Motor neuron (in vitro differentiated cells): Measurements from ENCODE around the gene AKR7A2. TPM values are rescaled to one million over a fixed set of nuclear protein-coding genes. Genes with fewer than 3 reads are reported as not detected.
"Not testable (repeated sequence)": the region's sequence is repeated elsewhere in the genome, so short reads cannot be mapped to it uniquely, and the experiment has no call there.

Experiments
- ATAC-seq, 8 experiments: fragments of 200-7000 bp; cut with Tn5 transposase; replicated peaks in 6 of 8; 2 replicates each; pipeline ENCODE4 v1.8.0; 2021; ENCODE audit warnings: mild to moderate bottlenecking in 8 of 8, moderate library complexity in 8 of 8
- H3K27ac ChIP-seq, 2 donors: fragments of 250-450 bp; sonication (Bioruptor Pico); 2 replicates each; pipeline ENCODE4 v1.9.0; 2021; ENCODE audit warnings: antibody characterized with exemption in 2 of 2, mild to moderate bottlenecking in 2 of 2, moderate library complexity in 1 of 2
- H3K4me1 ChIP-seq, 2 donors: fragments of 250-450 bp; sonication (Bioruptor Pico); replicated peaks in 1 of 2; 2 replicates each; pipeline ENCODE4 v1.6.1; 2021; ENCODE audit warnings: antibody characterized with exemption in 2 of 2, mild to moderate bottlenecking in 2 of 2, moderate library complexity in 1 of 2
- H3K4me3 ChIP-seq, 5 donors: fragments of 250-450 bp; sonication (Bioruptor Pico); 2 replicates each; pipeline ENCODE4 v1.9.0; 2021; ENCODE audit warnings: antibody characterized with exemption in 5 of 5, mild to moderate bottlenecking in 5 of 5, moderate library complexity in 4 of 5
- WGBS, 10 experiments: fragments of 450-650 bp; shearing (Covaris generic); methylation state at CpG; one replicate each; pipeline ENCODE4 v1.0.0; 2022; 5-methylcytosine and 5-hydroxymethylcytosine counted together
- in situ Hi-C, 9 experiments: fragments of 400-800 bp; cut with MboI; loops; one replicate each; pipeline ENCODE4 v1.15.0; 2021; ENCODE audit warnings: low sequenced_read_pairs in 9 of 9, low pct_unique_long_range_greater_than_20kb in 2 of 9; ENCODE audit not compliant: unreplicated experiment in 9 of 9
- total RNA-seq, 8 experiments: library from RNA; unstranded; fragments of 300-600 nt; gene quantifications; 2 replicates each; pipeline versions ENCODE4 v1.2.3 to v1.2.4, GENCODE V29; 2022

The AKR7A2 gene
- total RNA-seq, 8 experiments from 2014 or later: 47.7 to 68.7 (median 52.3) TPM

DNA sequence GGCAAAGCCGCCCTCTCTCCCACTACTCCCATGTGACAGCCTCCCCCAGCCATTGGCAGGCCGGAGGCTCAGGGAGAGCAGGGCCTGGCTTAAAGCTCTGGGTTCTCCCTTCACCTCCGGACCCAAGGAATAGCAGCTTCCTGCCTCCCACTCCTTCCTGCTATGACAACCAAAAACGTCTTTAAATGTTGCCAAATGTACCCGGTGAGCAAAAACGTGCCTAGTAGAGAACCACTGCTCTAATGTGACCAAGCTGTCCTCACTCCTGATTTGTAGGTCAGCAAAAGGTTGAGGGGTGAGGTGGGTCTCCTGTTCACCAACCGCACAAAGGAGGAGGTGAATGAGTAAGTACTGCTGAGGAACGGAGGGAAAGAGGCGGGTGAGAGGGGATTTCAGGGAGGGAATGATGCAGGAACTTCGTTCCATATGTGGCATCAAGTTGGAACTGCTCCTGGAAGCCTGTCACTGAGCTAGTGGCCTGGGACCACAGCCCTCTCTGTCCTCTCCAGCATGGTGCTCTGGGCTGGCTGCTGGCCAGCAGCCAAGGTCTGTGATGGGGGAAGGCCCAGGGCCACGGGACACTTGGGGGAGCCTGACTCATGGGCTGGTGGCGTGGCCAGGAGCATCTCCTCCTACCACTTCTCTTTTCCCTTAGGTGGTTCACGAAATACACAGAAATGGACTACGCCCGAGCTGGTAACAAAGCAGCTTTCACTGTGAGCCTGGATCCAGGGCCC, 54.6 kb downstream of the AKR7A2 start:
- no peak overlapping the region for H3K4me3 ChIP-seq
- H3K27ac ChIP-seq: no peak overlapping the region
- WGBS, 10 experiments: 49 to 83% (median 78%) methylated on average over 3 to 12 of the region's 15 CpGs; no CpG with 5 or more reads in 4 of the 10 experiments
- no peak for ATAC-seq
- in situ Hi-C loops: loop anchor here in 1 of 9 experiments (10.0 kb wide), 1 partner anchor 47 kb away; no protein-coding TSS in a partner anchor
- peaks cover 10% of the 10 kb centered on the region in 2 donors for H3K4me1 ChIP-seq

- peaks cover 10% of the 10 kb centered on the region in 2 donors for H3K4me1 ChIP-seq
- in situ Hi-C loops: loop anchor here in 1 of 9 experiments (10.0 kb wide), 1 partner anchor 48 kb away; no protein-coding TSS in a partner anchor
- H3K4me3 ChIP-seq, ATAC-seq, H3K27ac ChIP-seq: not testable (repeated sequence)
- 75 to 100% (median 98%) methylated on average over 1 to 4 of the region's 5 CpGs; no CpG with 5 or more reads in 5 of the 10 experiments for WGBS, 10 experiments
Observed at GRCh38 chr1:19256301-19256700, 55.6 kb downstream of the AKR7A2 start.

DNA sequence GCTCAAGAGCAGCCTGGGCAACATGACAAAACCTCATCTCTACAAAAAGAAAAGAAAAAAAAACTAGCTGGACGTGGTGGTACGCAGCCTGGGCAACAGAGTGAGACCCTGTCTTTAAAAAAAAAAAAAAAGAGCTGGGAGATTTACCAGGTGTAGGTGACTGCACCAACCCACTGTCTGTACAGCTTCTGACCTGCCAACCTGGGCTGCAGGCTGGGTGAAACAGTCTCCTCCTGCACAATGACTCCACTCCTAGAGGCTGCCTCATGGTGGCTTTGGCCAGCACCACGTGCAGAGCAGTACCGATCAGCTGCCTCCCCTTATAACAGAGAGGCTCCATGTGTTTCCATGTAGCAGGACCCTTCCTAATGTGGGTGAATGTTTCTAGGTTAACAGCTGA, 56.7 kb downstream of the AKR7A2 start:
- in situ Hi-C loops: loop anchor here in 1 of 9 experiments (10.0 kb wide), 1 partner anchor 50 kb away; no protein-coding TSS in a partner anchor
- 80 to 100% (median 90%) methylated on average over 2 to 3 of the region's 4 CpGs; no CpG with 5 or more reads in 5 of the 10 experiments for WGBS, 10 experiments

GRCh38 chr1:19254416-19254815, 57.5 kb downstream of the AKR7A2 start:
- in situ Hi-C loops: loop anchor here in 1 of 9 experiments (10.0 kb wide), 1 partner anchor 50 kb away; no protein-coding TSS in a partner anchor
- H3K27ac ChIP-seq: no peak overlapping the region

More for the DNA sequence above, 56.7 kb downstream of the AKR7A2 start:
- no peak overlapping the region for H3K27ac ChIP-seq
- H3K4me3 ChIP-seq: no peak overlapping the region
- H3K4me1 ChIP-seq: peaks cover 14% of the 10 kb centered on the region in 2 donors
- no peak for ATAC-seq

More at GRCh38 chr1:19254416-19254815, 57.5 kb downstream of the AKR7A2 start:
- no peak for ATAC-seq
- Histone ChIP-seq H3K4me3 (no peak overlapping the region), H3K4me1 (peaks cover 16% of the 10 kb centered on the region in 2 donors)

Other genes starting within 250 kb of the AKR7A2 start
- gene UBR4, start 101.9 kb downstream of the AKR7A2 start, total RNA-seq: 100 to 1,000 TPM in 6 of 8 experiments, 10 to 100 TPM in 2; 67.4 to 206 (median 116) TPM
- 10 to 100 TPM; 58.5 to 80.5 (median 68.0) TPM for gene EMC1, start 60.6 kb downstream of the AKR7A2 start, total RNA-seq
- 10 to 100 TPM; 32.1 to 67.3 (median 35.7) TPM for gene MRTO4, start 60.3 kb downstream of the AKR7A2 start, total RNA-seq
- 1 to 10 TPM in 2 of 8 experiments, under 1 TPM in 6; 0.43 to 1.2 (median 0.84) TPM for gene AKR7A3, start 23.4 kb downstream of the AKR7A2 start, total RNA-seq
- 10 to 100 TPM; 11.2 to 30.1 (median 15.5) TPM for gene SLC66A1, start 182 bp upstream of the AKR7A2 start, total RNA-seq
- 100 to 1,000 TPM in 6 of 8 experiments, 10 to 100 TPM in 2; 82.4 to 216 (median 123) TPM for gene CAPZB, start 173.4 kb upstream of the AKR7A2 start, total RNA-seq